Measurements from ENCODE around the gene TSHZ2.
"Not testable (repeated sequence)": the region's sequence is repeated elsewhere in the genome, so short reads cannot be mapped to it uniquely, and the experiment has no call there.

The TSHZ2 gene

DNA sequence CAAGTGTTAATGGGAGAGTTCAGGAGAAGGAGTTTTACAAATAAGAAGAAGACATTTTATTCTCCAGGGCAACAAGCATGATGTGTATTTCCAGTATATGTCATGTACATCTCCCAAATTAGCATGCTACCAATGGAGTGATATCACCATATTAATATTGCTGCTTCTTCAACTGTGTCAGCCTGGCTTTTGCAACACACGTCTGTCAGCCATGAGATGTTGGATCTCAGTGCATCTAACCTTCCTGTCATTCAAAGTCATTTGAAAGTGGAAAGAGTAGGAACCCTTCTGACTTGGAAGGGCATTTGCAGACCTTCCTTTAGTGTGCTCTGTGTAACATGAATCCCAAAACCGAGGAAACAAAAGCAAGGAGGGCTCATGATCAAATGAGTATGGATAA, 337.4 kb downstream of the TSHZ2 start:
- Mint-ChIP-seq H3K36me3 (ENCODE audit: low read depth) (peaks cover 3% of the 10 kb centered on the region), H3K4me3 (no peak overlapping the region)

DNA sequence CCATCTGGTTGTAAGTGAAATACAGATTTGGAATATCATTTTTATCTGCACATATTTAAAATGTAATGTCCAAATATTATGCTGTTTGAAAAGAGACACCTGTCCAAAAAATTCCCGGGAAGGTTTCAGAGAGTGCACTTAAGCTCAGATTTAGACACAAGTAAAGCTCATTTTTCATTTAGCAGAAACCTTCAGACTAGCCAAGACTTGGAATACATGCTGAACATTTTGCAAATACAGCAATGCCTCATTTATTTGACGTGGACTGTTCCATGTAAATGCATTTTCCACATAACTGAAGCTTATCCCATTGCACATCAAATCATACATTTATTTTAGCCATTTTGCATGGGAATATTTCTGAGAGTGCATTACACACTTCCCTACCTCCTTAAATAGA, 340.8 kb downstream of the TSHZ2 start:
- peaks cover 2% of the 10 kb centered on the region for H3K36me3 Mint-ChIP-seq (ENCODE audit: low read depth)
- no peaks in the 10 kb centered on the region for H3K27me3 Mint-ChIP-seq
- no peak for DNase-seq
- ATAC-seq = no peak
- no peak overlapping the region for H3K4me3 Mint-ChIP-seq
- H3K4me1 Mint-ChIP-seq = no peaks in the 10 kb centered on the region
- no peak overlapping the region for H3K27ac Mint-ChIP-seq
- peaks cover 3% of the 10 kb centered on the region for H3K9me3 Mint-ChIP-seq

More for the DNA sequence above, 337.4 kb downstream of the TSHZ2 start:
- no peak for ATAC-seq
- H3K4me1 Mint-ChIP-seq = no peaks in the 10 kb centered on the region
- no peaks in the 10 kb centered on the region for H3K9me3 Mint-ChIP-seq
- H3K27ac Mint-ChIP-seq = no peak overlapping the region
- peaks cover 8% of the 10 kb centered on the region for H3K27me3 Mint-ChIP-seq
- DNase-seq = no peak

DNA sequence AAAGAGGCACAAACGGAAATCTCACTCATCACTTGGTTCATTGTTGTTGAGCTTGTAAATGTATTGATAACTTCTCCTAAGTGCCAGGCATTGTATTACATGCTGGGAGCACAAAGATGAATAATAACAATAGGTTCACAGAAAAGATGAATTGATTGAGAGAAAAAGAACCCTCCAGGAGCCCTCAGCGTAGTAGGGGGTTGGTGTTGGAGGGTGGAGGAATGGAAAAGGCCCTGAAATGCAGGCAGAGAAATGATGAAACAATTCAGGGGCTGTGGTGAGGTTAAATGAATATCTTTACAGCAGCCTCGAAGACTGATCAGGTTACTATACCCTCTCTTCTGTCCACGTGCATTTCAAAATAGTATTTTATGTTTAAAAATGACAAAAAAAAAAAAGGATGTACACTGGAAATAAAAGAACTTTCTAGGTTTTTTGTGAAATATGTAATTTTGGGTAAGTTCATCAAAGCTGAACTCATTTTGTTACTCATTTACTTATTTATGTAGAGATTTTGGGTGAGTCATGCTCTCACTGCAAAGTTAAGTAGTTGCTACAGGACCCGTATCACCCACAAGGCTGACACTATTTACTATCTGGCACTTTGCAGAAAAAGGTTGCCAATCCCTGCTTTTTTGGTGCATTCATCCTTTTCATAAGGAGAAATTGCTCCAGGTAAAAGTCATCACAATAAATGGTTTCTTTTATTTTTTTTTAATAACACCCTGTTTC, 344.2 kb downstream of the TSHZ2 start:
- no peak overlapping the region for H3K27ac Mint-ChIP-seq
- ATAC-seq (no peak), DNase-seq (no peak)
- H3K9me3 Mint-ChIP-seq = peaks cover 8% of the 10 kb centered on the region
- peaks cover 3% of the 10 kb centered on the region for H3K36me3 Mint-ChIP-seq (ENCODE audit: low read depth)
- no peaks in the 10 kb centered on the region for H3K4me1 Mint-ChIP-seq
- no peak overlapping the region for H3K4me3 Mint-ChIP-seq
- no peaks in the 10 kb centered on the region for H3K27me3 Mint-ChIP-seq

DNA sequence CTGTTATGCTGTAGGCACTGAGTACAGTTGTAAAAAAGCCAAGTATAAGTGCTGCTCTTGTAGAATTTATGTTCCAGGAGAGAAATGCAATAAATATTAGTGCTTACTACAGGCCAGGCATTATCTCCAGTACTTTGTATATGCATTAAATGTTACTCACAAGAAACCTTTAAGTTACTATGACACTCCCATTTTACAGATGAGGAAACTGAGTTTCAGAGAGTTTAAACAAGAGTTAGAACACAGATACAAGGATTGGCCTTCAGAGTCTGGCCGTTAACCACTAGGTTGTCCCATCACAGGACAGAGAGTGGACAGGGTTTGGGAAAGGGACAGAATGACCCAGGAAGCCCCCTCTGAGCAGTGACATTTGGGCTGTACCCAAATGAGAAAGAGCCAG, 347.0 kb downstream of the TSHZ2 start:
- peaks cover 5% of the 10 kb centered on the region for H3K36me3 Mint-ChIP-seq (ENCODE audit: low read depth)
- no peaks in the 10 kb centered on the region for H3K27me3 Mint-ChIP-seq
- H3K27ac Mint-ChIP-seq = no peak overlapping the region
- H3K4me3 Mint-ChIP-seq = no peak overlapping the region
- DNase-seq (no peak), ATAC-seq (no peak)
- peaks cover 11% of the 10 kb centered on the region for H3K9me3 Mint-ChIP-seq
- H3K4me1 Mint-ChIP-seq = peaks cover 12% of the 10 kb centered on the region

DNA sequence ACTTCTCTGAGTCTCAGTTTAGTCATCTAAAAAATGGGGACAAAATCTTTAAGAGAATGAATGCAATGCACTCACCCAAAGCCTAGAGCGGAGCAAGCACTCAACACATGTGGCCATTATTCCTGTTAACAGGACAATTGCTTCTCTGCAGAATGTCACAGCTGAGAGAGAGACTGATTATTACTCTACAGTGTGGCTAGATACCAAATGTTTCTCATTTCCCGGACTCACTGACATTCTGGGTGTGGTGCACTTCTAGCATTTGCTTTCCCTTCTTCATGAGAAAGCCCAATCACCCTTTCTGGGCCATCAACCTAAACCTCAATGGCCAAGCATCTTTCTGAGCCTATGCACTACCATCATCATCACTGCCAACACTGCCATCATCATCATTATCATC, 347.6 kb downstream of the TSHZ2 start:
- peaks cover 5% of the 10 kb centered on the region for H3K36me3 Mint-ChIP-seq (ENCODE audit: low read depth)
- H3K4me3 Mint-ChIP-seq = no peak overlapping the region
- peaks cover 11% of the 10 kb centered on the region for H3K9me3 Mint-ChIP-seq
- DNase-seq (no peak), ATAC-seq (no peak)
- H3K4me1 Mint-ChIP-seq = peaks cover 12% of the 10 kb centered on the region
- H3K27me3 Mint-ChIP-seq = no peaks in the 10 kb centered on the region
- H3K27ac Mint-ChIP-seq = no peak overlapping the region

DNA sequence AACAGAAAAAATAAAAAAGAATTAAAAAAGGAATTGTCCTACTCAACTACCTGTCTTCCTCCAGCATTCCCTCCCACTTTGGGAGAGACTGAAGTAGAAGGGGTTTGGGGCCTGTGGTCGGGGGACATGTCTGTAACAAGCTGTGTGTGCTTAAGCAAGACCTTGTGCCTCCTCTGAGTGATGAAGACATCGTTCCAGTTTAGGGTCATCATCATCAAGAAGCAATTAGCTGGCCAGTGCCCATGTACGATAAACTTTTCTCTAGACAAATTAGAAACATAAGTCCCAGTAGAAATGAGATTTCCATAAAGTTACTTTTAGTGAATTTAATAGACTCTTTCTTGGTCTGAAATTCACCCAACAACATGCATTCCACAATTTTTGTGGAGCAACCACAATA, 348.5 kb downstream of the TSHZ2 start:
- ATAC-seq (no peak), DNase-seq (no peak)
- H3K27ac Mint-ChIP-seq = no peak overlapping the region
- no peaks in the 10 kb centered on the region for H3K27me3 Mint-ChIP-seq
- peaks cover 11% of the 10 kb centered on the region for H3K9me3 Mint-ChIP-seq
- peaks cover 12% of the 10 kb centered on the region for H3K4me1 Mint-ChIP-seq
- H3K4me3 Mint-ChIP-seq = no peak overlapping the region
- peaks cover 5% of the 10 kb centered on the region for H3K36me3 Mint-ChIP-seq (ENCODE audit: low read depth)

DNA sequence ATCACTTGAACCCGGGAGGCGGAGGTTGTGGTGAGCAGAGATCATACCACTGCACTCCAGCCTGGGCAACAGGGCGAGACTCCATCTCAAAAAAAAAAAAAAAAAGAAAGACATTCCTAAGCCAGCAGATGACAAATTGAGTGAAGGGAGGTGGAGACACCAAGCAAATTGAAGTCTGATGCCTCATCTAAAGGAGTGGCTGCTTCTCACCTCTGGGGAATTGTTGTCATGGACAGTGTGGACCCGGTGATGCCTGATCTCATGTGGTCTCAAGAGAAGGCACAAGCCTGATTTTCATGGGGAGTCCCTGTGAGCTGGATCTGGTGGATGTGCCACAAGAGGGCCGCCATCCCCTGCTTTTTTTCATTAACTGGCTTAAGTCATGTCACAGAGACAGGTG, 349.4 kb downstream of the TSHZ2 start:
- H3K4me1 Mint-ChIP-seq = peaks cover 12% of the 10 kb centered on the region
- H3K9me3 Mint-ChIP-seq = peaks cover 11% of the 10 kb centered on the region
- no peak for ATAC-seq
- no peak overlapping the region for H3K27ac Mint-ChIP-seq
- no peaks in the 10 kb centered on the region for H3K27me3 Mint-ChIP-seq
- H3K36me3 Mint-ChIP-seq (ENCODE audit: low read depth) = peaks cover 5% of the 10 kb centered on the region
- DNase-seq = no peak
- H3K4me3 Mint-ChIP-seq = no peak overlapping the region

DNA sequence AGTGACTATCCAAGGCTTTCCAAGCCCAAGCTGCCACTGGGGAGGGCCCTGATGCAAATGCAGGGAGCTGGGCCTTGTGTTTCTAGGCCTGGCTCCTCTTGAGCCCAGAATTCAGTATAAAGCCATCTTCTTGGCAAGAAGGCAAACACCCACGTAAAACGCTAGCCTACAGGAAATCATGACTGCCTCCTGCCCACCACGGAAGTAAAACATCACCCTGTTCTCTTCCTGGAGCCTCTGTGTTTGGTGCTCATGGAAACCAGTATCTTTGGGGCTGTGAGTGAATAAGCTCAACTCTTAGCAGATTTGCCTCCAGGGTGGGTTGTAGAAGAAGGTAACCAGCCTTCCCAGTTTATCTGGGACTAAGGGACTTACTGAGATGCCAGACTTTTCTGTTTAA, 350.5 kb downstream of the TSHZ2 start:
- Mint-ChIP-seq H3K4me3 (no peak overlapping the region), H3K9me3 (peaks cover 11% of the 10 kb centered on the region), H3K4me1 (peaks cover 12% of the 10 kb centered on the region), H3K27ac (peak overlapping the region; percentile 52), H3K36me3 (ENCODE audit: low read depth) (peaks cover 5% of the 10 kb centered on the region), H3K27me3 (no peaks in the 10 kb centered on the region)
- ATAC-seq (peak; percentile 74), DNase-seq (peak; percentile 19)

DNA sequence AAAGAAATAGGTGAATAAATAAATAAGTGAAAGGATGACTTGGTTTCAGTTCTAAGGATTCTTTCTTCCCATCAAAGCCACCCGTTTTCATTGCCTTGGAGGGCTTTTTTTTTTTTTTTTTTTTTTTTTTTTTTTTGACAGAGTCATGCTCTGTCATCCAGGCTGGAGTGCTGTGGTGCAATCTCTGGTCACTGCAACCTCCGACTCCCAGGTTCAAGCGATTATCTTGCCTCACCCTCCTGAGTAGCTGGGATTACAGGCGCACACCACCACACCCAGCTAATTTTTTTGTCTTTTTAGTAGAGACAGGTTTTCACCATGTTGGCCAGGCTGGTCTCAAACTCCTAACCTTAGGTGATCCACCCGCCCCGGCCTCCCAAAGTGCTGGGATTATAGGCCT, 351.3 kb downstream of the TSHZ2 start:
- not testable (repeated sequence) for H3K9me3 Mint-ChIP-seq; ATAC-seq; H3K27ac Mint-ChIP-seq; DNase-seq; H3K4me3 Mint-ChIP-seq; H3K27me3 Mint-ChIP-seq; H3K36me3 Mint-ChIP-seq (ENCODE audit: low read depth)
- peaks cover 12% of the 10 kb centered on the region for H3K4me1 Mint-ChIP-seq

DNA sequence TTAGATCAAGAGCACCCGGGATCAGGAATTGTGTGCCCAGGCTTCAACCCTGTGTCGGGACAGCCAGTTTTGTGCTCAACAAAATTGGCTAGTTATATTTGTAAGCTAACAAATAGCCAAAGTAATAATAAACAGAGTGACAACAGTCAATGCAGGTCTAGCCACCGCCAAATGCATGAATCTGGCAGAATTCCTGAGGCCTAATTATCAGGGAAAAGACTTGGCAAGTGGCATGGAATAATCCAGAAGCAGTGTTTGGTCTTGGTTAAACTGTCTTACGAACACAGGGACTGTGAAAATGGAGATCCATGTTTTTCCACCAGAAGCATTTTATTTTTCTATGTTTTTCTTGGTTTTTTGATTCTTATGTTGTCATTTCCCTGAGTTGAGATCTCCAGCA, 352.7 kb downstream of the TSHZ2 start:
- ATAC-seq (no peak), DNase-seq (no peak)
- Mint-ChIP-seq H3K4me1 (peaks cover 12% of the 10 kb centered on the region), H3K4me3 (no peak overlapping the region), H3K9me3 (peaks cover 3% of the 10 kb centered on the region), H3K27ac (no peak overlapping the region), H3K36me3 (ENCODE audit: low read depth) (peaks cover 2% of the 10 kb centered on the region), H3K27me3 (no peaks in the 10 kb centered on the region)

DNA sequence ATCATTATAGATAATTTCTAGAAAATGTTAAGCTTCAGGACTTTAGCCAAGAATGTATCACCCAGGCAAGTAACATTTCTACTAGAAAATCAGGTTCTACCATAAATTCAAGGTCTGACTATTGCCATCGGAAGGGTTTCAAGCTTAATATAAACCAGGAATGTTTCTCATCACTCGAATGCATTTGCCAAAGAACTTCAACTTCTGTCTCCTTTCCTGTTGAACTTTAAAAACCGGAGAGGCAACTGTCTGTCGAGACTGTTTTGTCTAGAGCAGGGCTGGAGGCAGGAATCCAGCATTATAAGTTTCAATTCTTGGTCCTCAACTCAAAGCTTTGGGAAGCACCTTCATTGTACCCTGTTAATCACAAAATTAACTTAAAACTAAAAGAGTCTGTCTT, 356.8 kb downstream of the TSHZ2 start:
- DNase-seq (no peak), ATAC-seq (no peak)
- no peak overlapping the region for H3K4me3 Mint-ChIP-seq
- no peaks in the 10 kb centered on the region for H3K9me3 Mint-ChIP-seq
- no peaks in the 10 kb centered on the region for H3K27me3 Mint-ChIP-seq
- H3K27ac Mint-ChIP-seq = no peak overlapping the region
- no peaks in the 10 kb centered on the region for H3K36me3 Mint-ChIP-seq (ENCODE audit: low read depth)
- no peaks in the 10 kb centered on the region for H3K4me1 Mint-ChIP-seq

DNA sequence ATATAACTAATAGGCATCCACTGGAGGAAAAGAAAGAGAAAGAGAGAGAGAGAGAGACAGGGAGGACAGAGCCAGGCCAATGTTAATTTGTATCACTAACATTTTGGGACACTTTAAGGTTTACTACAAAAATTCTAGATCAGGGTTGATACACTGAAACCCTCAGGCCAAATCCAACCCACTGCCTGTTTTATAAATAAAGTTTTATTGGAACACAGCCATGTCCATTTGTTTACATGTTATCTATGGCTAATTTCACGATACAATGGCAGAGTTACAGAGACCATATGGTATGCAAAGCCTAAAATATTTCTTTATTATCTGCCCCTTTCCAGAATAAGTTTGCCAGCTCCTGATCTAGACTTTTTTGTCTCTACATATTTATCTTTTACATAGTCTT, 357.6 kb downstream of the TSHZ2 start:
- H3K36me3 Mint-ChIP-seq (ENCODE audit: low read depth) = no peaks in the 10 kb centered on the region
- H3K4me3 Mint-ChIP-seq = no peak overlapping the region
- no peaks in the 10 kb centered on the region for H3K27me3 Mint-ChIP-seq
- ATAC-seq = no peak
- no peaks in the 10 kb centered on the region for H3K9me3 Mint-ChIP-seq
- no peak overlapping the region for H3K27ac Mint-ChIP-seq
- no peak for DNase-seq
- H3K4me1 Mint-ChIP-seq = no peaks in the 10 kb centered on the region

DNA sequence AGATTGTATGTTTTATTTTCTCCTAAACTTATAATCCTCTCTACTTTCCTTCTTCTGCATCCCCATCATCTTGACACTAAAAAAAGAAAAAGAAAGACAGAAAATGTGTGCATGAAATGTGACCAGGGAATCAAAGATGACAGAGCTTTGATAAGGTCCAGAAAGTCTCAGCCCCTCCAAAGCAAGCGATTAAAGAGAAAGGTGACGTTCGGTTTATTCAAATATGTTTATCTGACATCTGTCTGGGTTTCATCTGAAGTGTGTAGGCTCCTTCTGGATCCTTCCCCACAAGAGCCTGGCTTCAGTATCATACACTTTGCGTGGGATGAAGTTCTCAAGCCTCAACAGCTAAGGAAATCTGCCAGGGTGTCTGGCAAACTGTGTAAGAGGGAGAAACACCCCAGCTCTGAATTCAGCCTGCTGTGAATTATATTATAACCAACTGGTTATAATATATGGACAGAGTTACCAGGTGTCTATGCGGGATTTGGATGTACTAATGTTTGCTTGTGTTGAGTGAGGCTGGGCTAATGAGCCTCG, 358.5 kb downstream of the TSHZ2 start:
- H3K4me1 Mint-ChIP-seq = no peaks in the 10 kb centered on the region
- no peaks in the 10 kb centered on the region for H3K27me3 Mint-ChIP-seq
- H3K4me3 Mint-ChIP-seq = no peak overlapping the region
- H3K36me3 Mint-ChIP-seq (ENCODE audit: low read depth) = no peaks in the 10 kb centered on the region
- DNase-seq (no peak), ATAC-seq (no peak)
- H3K27ac Mint-ChIP-seq = no peak overlapping the region
- no peaks in the 10 kb centered on the region for H3K9me3 Mint-ChIP-seq

DNA sequence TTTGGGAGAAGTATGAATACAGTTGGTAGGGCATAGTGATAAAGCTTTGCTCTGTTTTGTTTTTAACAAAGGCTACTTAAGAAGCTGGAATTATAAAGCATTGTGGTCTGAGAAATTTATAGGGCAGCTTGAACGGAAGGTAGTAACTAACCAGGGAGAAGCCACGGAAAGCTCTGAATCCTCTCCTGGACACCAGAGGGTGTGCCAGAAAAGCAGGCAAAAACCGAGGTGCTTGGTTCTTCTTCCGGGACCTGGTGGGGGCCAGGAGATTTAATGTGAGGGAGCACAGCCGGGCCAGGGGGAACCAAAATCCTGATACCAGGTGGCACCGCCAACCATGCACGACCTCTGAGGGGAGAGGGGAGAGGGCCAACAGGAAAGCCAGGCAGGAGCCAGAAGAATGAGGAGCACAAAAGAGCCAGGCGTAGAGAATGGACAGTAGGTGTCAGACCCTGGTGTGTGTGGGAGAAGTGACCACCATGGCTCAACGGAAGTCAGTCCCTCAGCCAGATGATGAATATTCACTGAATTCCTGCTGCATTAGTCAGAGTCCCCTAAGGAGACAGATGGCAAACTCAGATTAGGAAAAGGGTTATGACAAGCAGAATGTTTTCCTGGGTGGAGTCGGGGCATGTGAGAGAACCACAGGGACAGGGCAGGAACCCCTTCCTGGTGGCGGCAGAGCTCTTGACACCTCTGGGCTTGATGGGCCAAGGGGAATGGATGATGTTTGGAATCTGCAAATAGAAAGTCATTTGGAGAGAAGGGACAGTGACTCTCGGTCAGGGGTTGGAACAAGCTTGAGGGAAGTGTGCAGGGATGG, 359.2 kb downstream of the TSHZ2 start:
- Mint-ChIP-seq H3K4me1 (no peaks in the 10 kb centered on the region), H3K27ac (no peak overlapping the region), H3K36me3 (ENCODE audit: low read depth) (no peaks in the 10 kb centered on the region), H3K27me3 (no peaks in the 10 kb centered on the region), H3K9me3 (no peaks in the 10 kb centered on the region), H3K4me3 (no peak overlapping the region)
- ATAC-seq (no peak), DNase-seq (no peak)

Measured in activated naive CD8-positive, alpha-beta T cell treated with anti-CD3 and anti-CD28 coated beads, Interleukin-2, amount 50 U/mL, for 24 hours (primary cell).